ENCODE results near the gene SHH.

GRCh38 chr7:155775691-155776090 lies 36.6 kb downstream of the SHH start:
- TF ChIP-seq CTCF (IDR thresholded peaks at IDR 0.05) (no peak), POLR2A (IDR thresholded peaks at IDR 0.05) (no peak)
